IMR-90 (cell line): ENCODE data around the gene CCDC30. TPM values are rescaled to one million over a fixed set of nuclear protein-coding genes. Genes with fewer than 3 reads are reported as not detected.

ENCODE experiments used
- ATAC-seq: fragments of 200-7000 bp; cut with Tn5 transposase; 2 replicates; pipeline ENCODE4 v1.9.1; 2020; ENCODE audit warnings: low read depth, mild to moderate bottlenecking, moderate library complexity
- BruUV-seq: library from RNA; stranded (reverse); fragments of 400-500 nt; replicated peaks from 2 replicates; lab custom pipeline; 2021; lab: Mats Ljungman, UMichigan
- CTCF ChIA-PET: fragments of 300-600 bp; formaldehyde crosslinking; extraction: SDS; loops from one replicate; lab custom pipeline; 2021; ENCODE audit warnings: antibody characterized with exemption; lab: Yijun Ruan, JAX
- POLR2A ChIA-PET: fragments of 300-600 bp; sonication (Branson Sonifier 250); formaldehyde crosslinking; loops from one replicate; lab custom pipeline; 2022; ENCODE audit warnings: antibody characterized with exemption; ENCODE audit not compliant: unreplicated experiment; lab: Charles Lee
- DNase-seq: peaks from one replicate; pipeline ENCODE4 v3.0.0; 2013
- H2AFZ ChIP-seq: replicated peaks from 2 replicates; pipeline ENCODE3; 2013; ENCODE audit warnings: low read length, mild to moderate bottlenecking; ENCODE audit not compliant: poor library complexity
- H2AK5ac ChIP-seq: 2 replicates; pipeline ENCODE4 v1.6.1; 2013; ENCODE audit warnings: low read depth, low read length, inconsistent platforms
- H2AK9ac ChIP-seq: replicated peaks from 2 replicates; pipeline ENCODE3; 2013; ENCODE audit warnings: mild to moderate bottlenecking, low read depth, low read length, moderate library complexity; ENCODE audit not compliant: poor library complexity
- H2BK120ac ChIP-seq: 2 replicates; pipeline ENCODE4 v1.6.1; 2013; ENCODE audit warnings: low read depth, low read length, inconsistent platforms
- H2BK15ac ChIP-seq: 3 replicates; pipeline ENCODE4 v1.6.1; 2013; ENCODE audit warnings: low read depth, low read length, inconsistent platforms
- H2BK20ac ChIP-seq: 2 replicates; pipeline ENCODE4 v1.6.1; 2013; ENCODE audit warnings: low read depth, mild to moderate bottlenecking, inconsistent platforms, low read length, moderate library complexity
- H2BK5ac ChIP-seq: 2 replicates; pipeline ENCODE4 v1.6.1; 2013; ENCODE audit warnings: mild to moderate bottlenecking, low read depth, low read length, inconsistent platforms; ENCODE audit not compliant: poor library complexity, severe bottlenecking
- H3K14ac ChIP-seq: replicated peaks from 2 replicates; pipeline ENCODE4 v1.6.1; 2013; ENCODE audit warnings: low read depth, low read length, inconsistent platforms
- H3K18ac ChIP-seq: 2 replicates; pipeline ENCODE4 v1.6.1; 2013; ENCODE audit warnings: low read depth, low read length, control low read depth
- H3K23ac ChIP-seq: 2 replicates; pipeline ENCODE4 v1.6.1; 2013; ENCODE audit warnings: low read depth, low read length, inconsistent platforms
- H3K27ac ChIP-seq: 2 replicates; pipeline ENCODE4 v1.5.1; 2013; ENCODE audit warnings: mild to moderate bottlenecking, control low read depth, low read length; ENCODE audit not compliant: insufficient read depth
- H3K27me3 ChIP-seq: 2 replicates; pipeline ENCODE4 v1.6.1; 2013; ENCODE audit warnings: low read length; ENCODE audit not compliant: control insufficient read depth, insufficient read depth
- H3K36me3 ChIP-seq: 2 replicates; pipeline ENCODE4 v1.6.1; 2013; ENCODE audit warnings: low read length, mixed read lengths; ENCODE audit not compliant: control insufficient read depth, insufficient read depth
- H3K4ac ChIP-seq: 2 replicates; pipeline ENCODE4 v1.6.1; 2013; ENCODE audit warnings: low read depth, low read length, inconsistent platforms
- H3K4me1 ChIP-seq: 2 replicates; pipeline ENCODE4 v1.6.1; 2013; ENCODE audit warnings: low read length, mixed read lengths; ENCODE audit not compliant: control insufficient read depth, insufficient read depth
- H3K4me2 ChIP-seq: 2 replicates; pipeline ENCODE4 v1.6.1; 2013; ENCODE audit warnings: low read depth, mild to moderate bottlenecking, control low read depth, low read length, moderate library complexity
- H3K4me3 ChIP-seq: 2 replicates; pipeline ENCODE4 v1.5.1; 2013; ENCODE audit warnings: low read depth, mild to moderate bottlenecking, control low read depth, low read length, moderate library complexity; ENCODE audit not compliant: insufficient read depth
- H3K56ac ChIP-seq: 2 replicates; pipeline ENCODE4 v1.6.1; 2013; ENCODE audit warnings: low read length, inconsistent platforms; ENCODE audit not compliant: insufficient read depth; ENCODE audit errors: extremely low read depth
- H3K79me1 ChIP-seq, 2 experiments: 2 replicates each; pipeline ENCODE4 v1.6.1; 2013; ENCODE audit warnings: low read length in 2 of 2, inconsistent platforms in 1 of 2, low read depth in 1 of 2
- H3K9ac ChIP-seq: 2 replicates; pipeline ENCODE4 v1.6.1; 2013; ENCODE audit warnings: low read depth, low read length, control low read depth
- H3K9me1 ChIP-seq: 2 replicates; pipeline ENCODE4 v1.6.1; 2013; ENCODE audit warnings: low read length, inconsistent platforms; ENCODE audit not compliant: insufficient read depth
- H3K9me3 ChIP-seq: 2 replicates; pipeline ENCODE4 v1.6.1; 2013; ENCODE audit warnings: low read length; ENCODE audit not compliant: control insufficient read depth, insufficient read depth
- H4K20me1 ChIP-seq: 2 replicates; pipeline ENCODE4 v1.6.1; 2013; ENCODE audit warnings: low read length, inconsistent platforms; ENCODE audit not compliant: insufficient read depth
- H4K5ac ChIP-seq: 2 replicates; pipeline ENCODE4 v1.6.1; 2013; ENCODE audit warnings: mild to moderate bottlenecking, low read depth, low read length, control low read depth
- H4K8ac ChIP-seq, 2 experiments: 2 replicates each; pipeline ENCODE4 v1.6.1; 2013; ENCODE audit warnings: low read depth in 2 of 2, low read length in 2 of 2, control low read depth in 1 of 2, inconsistent platforms in 1 of 2
- H4K91ac ChIP-seq: 2 replicates; pipeline ENCODE4 v1.6.1; 2013; ENCODE audit warnings: low read depth, low read length, inconsistent platforms; ENCODE audit not compliant: insufficient read depth
- BHLHE40 ChIP-seq: fragments of 150-350 bp; IDR thresholded peaks from 2 replicates; pipeline ENCODE4 v1.6.1; 2016; ENCODE audit warnings: mild to moderate bottlenecking, low read depth, low read length
- CEBPB ChIP-seq: IDR thresholded peaks from 2 replicates; pipeline ENCODE4 v1.6.1; 2012; ENCODE audit warnings: low read depth, low read length, improper control_type of control experiment
- CHD1 ChIP-seq: IDR thresholded peaks from 2 replicates; pipeline ENCODE4 v1.6.1; 2012; ENCODE audit warnings: low read depth, low read length, improper control_type of control experiment
- CTCF ChIP-seq: conservative IDR thresholded peaks from 2 replicates; pipeline ENCODE4 v1.5.1; 2012; ENCODE audit warnings: mild to moderate bottlenecking, low read depth, low read length, improper control_type of control experiment
- MAFK ChIP-seq: IDR thresholded peaks from 2 replicates; pipeline ENCODE4 v1.6.1; 2012; ENCODE audit warnings: low read depth, low read length, improper control_type of control experiment
- MXI1 ChIP-seq: IDR thresholded peaks from 2 replicates; pipeline ENCODE4 v1.6.1; 2012; ENCODE audit warnings: low read depth, mild to moderate bottlenecking, low read length, moderate library complexity, borderline replicate concordance
- NFE2L2 ChIP-seq: fragments of 150-350 bp; IDR thresholded peaks from 2 replicates; pipeline ENCODE4 v1.6.1; 2016; ENCODE audit warnings: low read depth, mild to moderate bottlenecking, low read length
- POLR2A ChIP-seq: IDR thresholded peaks from 2 replicates; pipeline ENCODE4 v1.6.1; 2012; ENCODE audit warnings: mild to moderate bottlenecking, low read depth, low read length
- RAD21 ChIP-seq: IDR thresholded peaks from 2 replicates; pipeline ENCODE4 v1.6.1; 2012; ENCODE audit warnings: low read length, improper control_type of control experiment
- RFX5 ChIP-seq: IDR thresholded peaks from 2 replicates; pipeline ENCODE4 v1.8.0; 2012; ENCODE audit warnings: low read depth, mild to moderate bottlenecking, low read length, moderate library complexity
- USF2 ChIP-seq: fragments of 150-350 bp; IDR thresholded peaks from 2 replicates; pipeline ENCODE4 v1.6.1; 2017; ENCODE audit warnings: mild to moderate bottlenecking, antibody characterized with exemption, low read length, low read depth
- WGBS, 2 experiments: methylation state at CpG; one replicate each; pipeline versions ENCODE4 v1.1.5 to v1.1.7; 2013; ENCODE audit warnings: missing lambda C conversion rate in 2 of 2; ENCODE audit not compliant: insufficient read length in 1 of 2; ENCODE audit errors: extremely low coverage in 2 of 2; 5-methylcytosine and 5-hydroxymethylcytosine counted together
- dilution Hi-C: fragments of 300-500 bp; cut with HindIII; formaldehyde crosslinking; loops from one replicate; pipeline ENCODE4 v1.14.3; 2018; ENCODE audit warnings: low sequenced_read_pairs; ENCODE audit not compliant: unreplicated experiment
- in situ Hi-C: fragments of 300-500 bp; cut with MboI; formaldehyde crosslinking; loops from 3 replicates; pipeline ENCODE4 v1.14.3; 2019; ENCODE audit warnings: low sequenced_read_pairs, inconsistent platforms, mixed read lengths
- intact Hi-C: fragments of 100-400 bp; cut with micrococcal nuclease; formaldehyde crosslinking; loops from 2 replicates; pipeline ENCODE4 v1.10.0; 2022
- polyA plus RNA-seq, 3 experiments: library from polyadenylated mRNA; depleted of rRNA; stranded (reverse); fragments of >200 nt; gene quantifications; 2 replicates each; pipeline ENCODE4 v1.2.3, GENCODE V29; 2012; ENCODE audit warnings: low replicate concordance in 1 of 3
- total RNA-seq: library from RNA; depleted of rRNA; stranded (reverse); fragments of >200 nt; gene quantifications from 2 replicates; pipeline ENCODE4 v1.2.3, GENCODE V29; 2012

The CCDC30 gene
- total and polyA plus RNA-seq, 2 of the 4 experiments (the other 2 are of a cell fraction): 0.14 to 0.18 TPM

- no peak for DNase-seq
- CTCF ChIA-PET: no interaction called here
- H3K23ac ChIP-seq: no peak overlapping the region
- no peak overlapping the region for H3K4ac ChIP-seq
- WGBS, 2 experiments: 67% methylated on average over 1 of the region's 3 CpGs; no CpG with 5 or more reads in 1 of the 2 experiments
- no peak overlapping the region for H2BK120ac ChIP-seq
- H2AFZ ChIP-seq: no peak overlapping the region
- no peak overlapping the region for H2AK9ac ChIP-seq
- no peak overlapping the region for H3K9ac ChIP-seq
- no peak overlapping the region for H4K91ac ChIP-seq
- H4K5ac ChIP-seq: no peak overlapping the region
- no peak overlapping the region for H2BK15ac ChIP-seq
- no peak overlapping the region for H3K4me2 ChIP-seq
- no peak overlapping the region for H2BK5ac ChIP-seq
- H3K27ac ChIP-seq: no peak overlapping the region
- H2AK5ac ChIP-seq: no peak overlapping the region
- in situ Hi-C loops (loop anchor here (25.0 kb wide), 1 partner anchor 501 kb away; no protein-coding TSS in a partner anchor), intact Hi-C loops (no loop called here), dilution Hi-C loops (no loop called here)
- H3K79me1 ChIP-seq: no peaks in the 10 kb centered on the region
- no peaks in the 10 kb centered on the region for H4K20me1 ChIP-seq
- POLR2A ChIA-PET: no interaction called here
- no peak overlapping the region; the same call in 1 of the 2 replicates for H3K56ac ChIP-seq
- H3K36me3 ChIP-seq: no peaks in the 10 kb centered on the region
- H3K14ac ChIP-seq: no peak overlapping the region
- H2BK20ac ChIP-seq: no peak overlapping the region
- no peak overlapping the region for H3K18ac ChIP-seq
- H3K27me3 ChIP-seq: no peaks in the 10 kb centered on the region
- H4K8ac ChIP-seq: no peak overlapping the region
- H3K4me3 ChIP-seq: no peak overlapping the region
- no peak for ATAC-seq
- TF ChIP-seq RAD21 (no peak), MXI1 (no peak), CHD1 (no peak), MAFK (no peak), RFX5 (no peak), USF2 (no peak), POLR2A (no peak), BHLHE40 (no peak), NFE2L2 (no peak), CEBPB (no peak), CTCF (no peak)
- no peaks in the 10 kb centered on the region for H3K4me1 ChIP-seq
- no TSS peak for BruUV-seq
- H3K9me1 ChIP-seq: no peaks in the 10 kb centered on the region
- no peaks in the 10 kb centered on the region for H3K9me3 ChIP-seq
Measured at GRCh38 chr1:42586016-42586415, 122.9 kb downstream of the CCDC30 start.
